HG03103 (cell line): ENCODE data around the gene TMEM95.
A peak's percentile ranks its signal among the peaks of the same experiment; 100 is the strongest.

ENCODE experiments used
- ATAC-seq: cut with Tn5 transposase; IDR thresholded peaks from one replicate; pipeline ENCODE4 v1.9.1; 2021; ENCODE audit warnings: low read depth; ENCODE audit not compliant: unreplicated experiment

TMEM95 gene

GRCh38 chr17:7355053-7355452 is at the start of gene TMEM95:
TMEM95 (plus strand) TSS chr17:7355156; CDS start chr17:7355205, 49 bp downstream.
- ATAC-seq = no peak

- ATAC-seq = peak; percentile 47
Observed at GRCh38 chr17:7306911-7307685, 47.9 kb upstream of the TMEM95 start, which contains the start of gene EIF5A. EIF5A (plus strand) TSS chr17:7307628; CDS start chr17:7309636, 2,008 bp downstream.

DNA sequence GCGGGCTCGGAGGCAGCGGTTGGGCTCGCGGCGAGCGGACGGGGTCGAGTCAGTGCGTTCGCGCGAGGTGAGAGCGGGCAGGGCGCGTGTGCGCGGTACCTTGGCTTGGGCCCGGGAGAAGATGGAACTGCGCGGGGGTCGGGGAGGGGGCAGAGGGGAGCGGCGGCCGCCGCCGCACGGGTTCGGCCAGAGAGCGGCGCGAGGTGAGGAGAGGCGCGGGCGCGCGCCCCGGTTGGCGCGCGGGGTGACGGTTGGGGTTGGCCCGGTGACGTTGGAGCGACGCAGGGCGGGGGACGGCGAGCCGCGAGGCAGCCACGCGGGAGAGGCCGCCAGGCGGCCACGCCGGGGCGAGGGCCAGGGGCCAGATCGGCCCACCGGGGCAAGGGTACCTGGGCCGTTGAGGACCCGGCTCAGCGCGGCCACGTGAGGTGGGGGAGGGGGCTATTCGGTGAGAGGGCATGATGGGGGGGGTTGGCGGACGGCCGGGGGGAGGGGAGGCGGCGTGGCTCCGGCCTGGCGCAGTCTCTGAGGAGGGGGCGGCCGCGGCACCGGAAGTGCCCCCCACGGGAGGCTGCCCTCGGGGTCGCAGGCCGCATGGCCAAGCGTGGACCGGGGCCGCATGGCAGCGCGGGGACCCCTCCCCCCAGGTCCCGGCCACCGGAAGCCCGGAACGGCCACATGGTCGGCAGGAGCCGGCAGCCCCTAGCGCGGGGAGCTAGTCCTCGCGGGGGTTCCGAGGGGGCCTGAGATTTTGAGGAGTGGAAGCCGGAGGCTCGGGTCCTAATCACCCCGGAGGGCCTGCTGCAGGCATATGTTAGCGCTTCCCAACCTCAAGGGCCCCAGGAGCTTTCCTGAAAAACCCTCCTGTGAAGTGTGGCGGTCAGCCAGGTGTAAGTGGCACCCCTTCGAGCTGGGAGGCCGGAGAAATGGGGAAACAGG is 47.0 kb upstream of the TMEM95 start:
- no peak for ATAC-seq

DNA sequence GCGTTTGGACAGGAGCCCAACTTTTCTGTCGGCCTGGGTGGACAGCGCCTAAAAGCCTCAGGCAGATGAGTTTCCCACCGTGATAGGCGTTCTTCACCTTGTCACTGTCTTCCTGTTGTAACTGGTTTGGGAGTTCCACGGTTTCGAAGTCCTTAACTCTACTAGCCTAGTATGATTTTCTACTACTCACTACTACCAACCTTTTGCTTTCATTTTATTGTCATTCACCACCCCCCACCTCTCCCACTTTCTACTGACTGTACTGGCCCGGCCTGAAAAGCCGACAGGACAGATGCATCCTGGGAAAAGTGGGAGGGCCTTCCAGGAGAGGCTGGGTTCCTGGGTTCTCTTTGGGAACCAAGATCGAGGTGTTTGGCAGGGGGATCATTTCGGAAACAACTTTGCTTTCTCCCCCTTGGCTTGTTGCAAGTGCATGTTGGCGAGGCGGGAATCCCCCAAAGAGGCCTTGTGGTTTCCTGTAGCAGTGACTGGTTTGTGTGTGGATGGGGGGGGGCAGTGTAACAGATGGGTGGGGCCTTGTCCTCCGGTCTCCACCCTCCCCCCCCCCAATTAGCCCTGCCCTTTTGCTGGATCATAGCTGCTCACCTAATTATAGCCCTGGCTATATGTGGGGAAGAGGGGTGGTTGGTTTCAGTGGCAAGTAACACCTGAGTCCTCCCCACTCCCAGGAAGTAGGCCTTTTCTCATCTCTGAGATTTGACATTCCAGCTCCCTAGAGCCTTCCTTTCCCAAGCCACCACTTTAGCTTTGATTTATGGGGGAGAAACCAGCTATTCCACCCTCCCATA is 46.1 kb upstream of the TMEM95 start:
- ATAC-seq = no peak

- no peak for ATAC-seq
Observed at GRCh38 chr17:7309628-7310027, 45.3 kb upstream of the TMEM95 start.

- no peak for ATAC-seq
Observed at GRCh38 chr17:7311110-7311705, 43.7 kb upstream of the TMEM95 start.

DNA sequence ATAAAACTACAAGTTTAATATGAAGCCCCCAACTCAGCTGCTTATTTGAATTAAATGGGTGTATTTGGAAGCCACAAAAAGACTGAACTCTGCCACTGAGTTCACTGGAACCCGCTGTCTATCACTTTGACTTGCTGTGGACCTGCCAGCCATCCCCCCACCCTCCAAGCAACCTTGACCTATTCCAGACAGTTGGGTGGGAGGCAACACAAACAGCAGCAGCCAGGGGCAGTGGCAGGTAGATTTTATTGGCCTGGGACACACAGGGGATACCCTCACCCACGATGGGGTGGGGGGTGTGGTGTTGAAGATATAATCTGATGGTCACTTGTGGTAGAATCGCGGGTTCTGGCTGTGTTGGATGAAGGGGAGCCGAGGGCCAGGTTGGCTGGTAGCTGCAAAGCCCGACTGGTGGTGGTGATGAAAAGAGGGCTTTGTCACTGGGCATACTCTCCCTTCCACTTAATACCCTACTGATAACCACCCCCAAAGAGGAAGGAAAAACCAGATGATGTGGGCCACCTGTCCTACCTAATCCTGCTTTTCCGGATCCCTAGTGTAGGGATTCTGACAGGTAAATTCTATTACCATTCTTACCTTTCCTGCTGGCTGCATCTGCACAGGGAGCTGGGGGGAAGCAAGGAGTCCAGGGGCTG is 42.4 kb upstream of the TMEM95 start:
- no peak for ATAC-seq

DNA sequence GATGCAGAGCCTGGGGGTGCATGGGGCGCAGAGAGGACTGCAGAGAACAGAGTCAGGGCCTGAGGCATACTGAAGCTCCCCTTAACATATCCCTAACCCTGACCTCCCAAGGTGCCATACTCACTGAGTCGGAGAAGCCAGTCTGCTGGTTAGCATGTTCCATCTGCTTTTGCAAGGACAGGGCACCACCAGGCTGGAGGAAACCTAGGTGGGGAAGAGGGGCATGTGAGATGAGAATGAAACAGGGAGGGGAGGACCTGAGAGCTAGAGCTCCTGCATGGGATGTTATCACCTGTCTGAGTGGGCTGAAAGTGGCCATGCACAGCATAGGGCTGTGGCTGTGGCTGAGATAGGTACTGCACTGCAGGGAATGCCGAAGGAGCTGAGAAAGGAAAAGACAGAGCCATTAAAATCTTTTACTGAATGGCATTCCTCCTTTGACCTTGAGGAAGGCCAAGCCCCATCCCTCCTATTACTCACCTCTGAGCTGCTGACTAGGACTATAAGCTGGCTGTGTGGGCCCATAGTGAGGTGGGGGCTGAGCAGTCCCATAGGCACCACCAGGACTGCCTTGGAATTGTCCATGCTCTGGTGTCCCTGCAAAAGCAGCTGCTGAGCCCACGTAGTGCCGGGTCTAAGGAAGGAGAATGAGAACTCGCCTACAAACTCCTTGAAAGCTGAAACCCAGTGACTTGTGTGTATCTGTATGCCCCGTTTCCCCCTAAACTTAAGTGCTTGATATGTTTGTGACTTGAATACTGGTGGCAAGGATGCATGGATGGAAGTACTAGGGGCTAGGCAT is 41.7 kb upstream of the TMEM95 start:
- no peak for ATAC-seq

DNA sequence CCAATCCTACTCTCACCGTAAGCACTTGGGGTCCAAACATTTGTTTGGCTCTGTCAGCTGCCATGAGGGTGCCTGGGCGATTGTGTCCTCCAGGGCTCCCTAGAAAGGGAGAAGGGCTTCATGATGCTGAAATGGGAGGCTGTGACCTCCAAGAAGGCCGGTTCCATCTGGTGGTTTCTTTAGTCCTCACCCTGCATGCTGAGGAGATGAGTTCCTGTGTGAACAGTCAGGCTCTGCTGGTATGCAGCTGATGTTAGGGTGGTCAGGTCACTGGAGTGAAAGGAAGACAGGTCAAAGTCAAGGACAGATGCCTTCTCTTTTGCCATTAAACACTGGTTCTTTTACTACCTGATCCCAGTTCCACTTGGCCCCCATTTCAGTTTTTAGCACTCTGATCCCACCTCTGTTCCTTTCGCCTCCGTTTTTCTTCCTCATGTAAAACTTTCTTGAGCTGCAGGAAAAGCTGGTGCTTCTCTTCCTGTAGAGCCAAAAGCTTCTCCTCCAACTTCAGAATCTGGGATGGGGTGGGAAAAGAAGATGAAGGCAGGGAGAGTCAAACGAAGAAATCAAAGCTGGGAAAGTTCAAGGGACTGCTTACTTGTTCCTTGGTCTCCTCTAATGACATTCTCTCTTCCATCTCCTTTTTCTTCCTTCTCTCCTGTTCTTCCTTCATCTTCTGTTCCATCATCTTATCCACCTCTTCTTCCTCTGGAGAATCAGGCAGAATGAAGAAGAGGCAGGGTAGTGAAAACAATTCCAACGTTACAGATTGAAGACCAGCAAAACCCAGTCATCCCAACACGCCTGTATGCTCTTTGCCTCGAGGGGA is 40.9 kb upstream of the TMEM95 start:
- no peak for ATAC-seq

DNA sequence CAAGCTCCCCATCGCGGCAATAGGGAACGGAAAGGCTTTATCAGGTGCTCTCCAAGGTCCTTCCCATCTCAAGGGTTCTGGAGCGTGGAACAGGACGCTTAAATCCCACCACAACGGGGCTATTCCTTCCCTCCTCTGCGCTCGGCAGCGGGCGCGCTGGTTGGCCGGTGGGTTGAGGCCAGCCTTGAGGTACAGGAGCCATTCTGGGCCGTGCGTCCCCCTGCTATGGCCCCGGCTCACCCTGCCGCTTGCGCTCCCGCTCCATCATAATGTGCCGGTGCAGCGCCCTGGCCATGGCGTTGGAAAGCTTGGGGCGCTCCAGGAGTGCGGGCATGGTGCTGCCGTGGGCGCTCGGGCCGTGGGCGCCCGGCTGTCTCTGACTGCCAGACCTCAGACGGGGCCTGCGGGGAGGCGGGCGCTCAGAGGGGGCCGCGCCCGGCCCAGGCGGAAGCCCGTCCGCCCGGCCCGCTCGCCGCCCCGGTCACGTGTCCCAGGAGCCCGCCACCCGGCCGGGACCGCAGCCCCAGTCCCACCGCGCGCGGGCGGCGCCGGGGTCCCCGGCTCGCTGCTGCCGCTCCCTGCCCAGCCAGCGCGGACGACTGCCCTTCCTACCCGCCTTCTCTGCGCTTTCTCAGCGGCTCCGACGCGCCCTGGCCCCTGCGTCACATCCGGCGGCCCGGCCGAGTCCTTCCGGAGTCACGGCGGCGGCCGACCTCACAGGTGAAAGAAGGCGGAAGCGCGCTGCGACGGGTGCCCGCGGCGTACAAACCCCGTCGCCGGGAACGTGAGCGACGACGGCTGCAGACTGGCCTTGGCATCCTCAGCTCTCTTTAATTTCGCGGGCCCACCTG is 40.0 kb upstream of the TMEM95 start, which contains the start of gene GPS2:
GPS2 (minus strand) TSS at position 642 of the 851 bp plus-strand sequence; CDS start at position 334, 308 bp downstream.
- peak; percentile 56 for ATAC-seq

DNA sequence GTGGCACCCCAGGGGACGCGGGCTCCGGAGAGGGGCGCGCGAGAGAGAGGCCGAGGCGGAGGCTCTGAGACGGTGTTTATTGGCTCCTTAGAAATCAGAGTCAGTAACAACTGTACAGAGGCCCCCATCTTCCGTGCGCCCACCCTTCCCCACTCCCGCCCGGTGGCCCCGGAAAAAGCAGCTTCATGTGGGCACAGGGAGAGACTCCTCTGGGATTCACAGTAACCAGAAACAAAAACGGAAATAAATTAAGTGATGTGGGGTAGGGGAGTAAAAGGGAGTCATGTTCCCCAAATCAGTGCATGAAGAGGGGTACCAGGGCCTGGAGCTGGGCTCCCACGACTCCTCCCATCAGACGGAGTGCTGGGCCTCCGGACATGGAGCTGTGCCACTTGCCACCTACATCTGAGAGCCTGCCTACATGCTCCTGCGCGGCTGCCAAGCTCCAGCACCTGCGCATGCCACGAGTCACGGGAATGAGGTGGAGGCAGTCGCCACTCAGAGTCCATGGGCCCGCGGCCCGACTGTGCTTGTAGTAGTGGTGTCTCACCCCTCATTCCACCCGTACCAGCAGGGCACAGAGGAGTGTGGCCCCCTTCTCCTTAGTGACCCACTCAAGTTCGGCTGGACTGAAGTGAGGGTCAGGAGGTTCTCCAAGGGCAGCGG is 39.3 kb upstream of the TMEM95 start:
- ATAC-seq = no peak

DNA sequence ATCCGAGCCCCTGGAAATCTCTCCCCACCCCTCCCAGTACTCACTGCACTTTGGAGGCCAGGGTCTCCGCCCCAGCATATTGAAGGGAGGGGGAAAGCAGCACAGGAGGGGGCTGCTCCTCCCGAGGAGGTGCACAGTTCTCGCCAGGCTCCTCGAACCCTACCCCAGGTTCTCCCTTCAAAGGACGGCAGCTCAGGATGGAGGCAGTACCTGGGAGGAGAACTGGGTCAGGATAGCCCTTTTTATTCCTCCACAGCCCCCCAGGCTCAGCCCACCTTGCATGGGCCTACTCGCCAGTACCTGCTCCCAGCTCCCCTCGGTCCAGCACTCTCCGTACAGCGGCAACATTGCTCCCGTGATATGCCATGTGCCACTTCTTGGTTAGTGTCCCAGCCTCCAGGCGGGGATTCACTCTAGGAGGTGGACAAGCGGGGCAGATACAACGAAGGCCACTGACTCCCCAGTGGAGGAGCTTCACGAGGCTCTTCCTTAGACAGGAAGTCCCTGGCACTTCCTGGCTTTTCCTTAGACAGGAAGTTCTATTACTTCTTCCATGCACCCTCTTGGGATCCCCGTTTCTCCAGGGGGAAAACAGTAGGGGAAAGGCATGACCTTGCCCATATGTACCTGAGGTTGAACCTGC is 37.7 kb upstream of the TMEM95 start:
- ATAC-seq = no peak

DNA sequence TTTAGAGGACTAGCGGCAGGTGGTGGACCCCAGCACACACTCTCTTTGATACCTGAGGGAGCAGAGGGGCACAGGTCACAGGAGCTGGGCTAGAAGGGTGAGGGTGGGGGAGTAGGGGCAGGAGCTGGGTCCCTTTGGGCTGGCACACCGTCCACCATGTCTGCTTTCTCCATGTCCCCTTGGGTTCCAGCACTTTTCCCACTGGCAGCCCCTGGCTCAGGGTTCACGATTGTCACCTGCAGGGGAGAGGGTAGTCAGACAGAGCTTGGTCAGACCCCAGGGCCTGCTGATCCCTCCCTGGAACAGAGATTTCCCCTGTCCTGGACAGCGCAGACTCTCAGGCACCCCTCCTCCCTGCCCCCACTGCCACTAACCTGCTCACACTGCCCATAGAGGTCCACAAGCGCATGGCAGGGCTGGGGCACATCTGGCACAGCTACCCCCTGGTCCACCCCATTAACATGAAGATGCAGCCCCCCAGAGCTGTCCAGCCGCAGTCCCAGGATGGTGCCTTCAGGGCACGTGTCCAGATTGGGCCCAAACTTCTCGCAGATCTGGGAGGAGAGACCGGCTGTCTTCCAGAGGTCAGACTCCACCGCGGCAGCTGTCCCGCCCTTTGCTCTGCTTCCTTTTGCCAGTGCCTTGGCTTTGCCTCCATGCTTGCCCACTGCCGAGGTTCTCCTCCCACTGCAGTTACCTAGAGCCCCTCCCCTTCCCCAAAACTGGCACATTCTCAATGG is 36.7 kb upstream of the TMEM95 start:
- ATAC-seq = no peak

- ATAC-seq = no peak
Observed at GRCh38 chr17:7321466-7321865, 33.5 kb upstream of the TMEM95 start.

- no peak for ATAC-seq
Observed at GRCh38 chr17:7322520-7323194, 32.3 kb upstream of the TMEM95 start.
